ENCODE measurements around the gene PIGX. TPM values are rescaled to one million over a fixed set of nuclear protein-coding genes. Genes with fewer than 3 reads are reported as not detected.

The PIGX gene
- total and polyA plus RNA-seq, 2 experiments from 2014 or later: 13.0 to 14.5 TPM

- H3K4me1 Mint-ChIP-seq: no peaks in the 10 kb centered on the region
- Histone ChIP-seq H2AFZ (no peak overlapping the region), H3K4me2 (no peak overlapping the region), H3F3A (replicated peaks; ENCODE audit: low read depth) (no peaks in the 10 kb centered on the region; the same call in 1 of the 2 replicates), H3K79me2 (replicated peaks; ENCODE audit: insufficient read depth) (no peaks in the 10 kb centered on the region), H3K9me2 (ENCODE audit: insufficient read depth) (no peaks in the 10 kb centered on the region), H3K4me1 (ENCODE audit: insufficient read depth) (no peaks in the 10 kb centered on the region), H3K27ac (ENCODE audit: low read depth) (no peak overlapping the region), H3K36me3 (ENCODE audit: insufficient read depth) (no peaks in the 10 kb centered on the region), H3K27me3 (ENCODE audit: insufficient read depth) (no peaks in the 10 kb centered on the region), H4K20me1 (replicated peaks; ENCODE audit: insufficient read depth) (no peaks in the 10 kb centered on the region), H3K4me3 (no peak overlapping the region)
- H3K27ac Mint-ChIP-seq: no peak overlapping the region
- TF ChIP-seq EZH2 (IDR thresholded peaks at IDR 0.05; ENCODE audit: low read depth, unreplicated experiment): no peak
- TF ChIP-seq ETS1 (IDR thresholded peaks at IDR 0.05): no peak
- no peak for TF ChIP-seq POLR2AphosphoS5 (IDR thresholded peaks at IDR 0.05; ENCODE audit: low read depth)
- no peak for TF ChIP-seq ZNF331 (CRISPR knock-in tag; IDR thresholded peaks at IDR 0.05; ENCODE audit: low read depth)
- no peak for TF ChIP-seq ZNF462 (CRISPR knock-in tag; IDR thresholded peaks at IDR 0.05)
- TF ChIP-seq CREB1 (CRISPR knock-in tag; IDR thresholded peaks at IDR 0.05; ENCODE audit: low read depth): no peak
- TF ChIP-seq NANOG (IDR thresholded peaks at IDR 0.05; ENCODE audit: borderline replicate concordance): no peak
- TF ChIP-seq ZNF114 (CRISPR knock-in tag; IDR thresholded peaks at IDR 0.05): no peak
- no peak for TF ChIP-seq EZH2phosphoT487 (IDR thresholded peaks at IDR 0.05; ENCODE audit: unreplicated experiment)
- TF ChIP-seq STAT1 (IDR thresholded peaks at IDR 0.05; ENCODE audit: unreplicated experiment): no peak
- no peak for TF ChIP-seq REST (IDR thresholded peaks at IDR 0.05; ENCODE audit: unreplicated experiment)
- no peak for TF ChIP-seq JUNB (IDR thresholded peaks at IDR 0.05; ENCODE audit: unreplicated experiment)
- no peak for TF ChIP-seq CTCF (conservative IDR thresholded peaks at IDR 0.05; ENCODE audit: low read depth in 2 of 2)
- DNase-seq (ENCODE audit: low spot score): no peak
- H3K4me3 Mint-ChIP-seq: no peak overlapping the region
- no peaks in the 10 kb centered on the region for H3K36me3 Mint-ChIP-seq (ENCODE audit: low read depth)
- peaks cover 1% of the 10 kb centered on the region for H3K27me3 Mint-ChIP-seq (ENCODE audit: insufficient read depth, low read depth, poor library complexity)
- H3K9me3 Mint-ChIP-seq: no peaks in the 10 kb centered on the region
- no peak for ATAC-seq
Observed at GRCh38 chr3:196700801-196701200, 11.4 kb upstream of the PIGX start.
